Keratinocyte (primary cell): ENCODE results near the gene KCNJ16.

Experiments used
- EZH2 ChIP-seq: IDR thresholded peaks from one replicate; pipeline ENCODE4 v1.6.1; 2012; ENCODE audit warnings: inconsistent platforms, mild to moderate bottlenecking, low read length, moderate library complexity
- TF ChIP-seq, protein P1 (sequence below), 3 experiments: IDR thresholded peaks in 1 of 3; conservative IDR thresholded peaks in 1 of 3; optimal IDR thresholded peaks in 1 of 3; 2 replicates in 2 of 3; 3 replicates in 1 of 3; pipeline versions ENCODE3 to v1.5.1; 2011; ENCODE audit warnings: low read length in 3 of 3, mild to moderate bottlenecking in 3 of 3, moderate library complexity in 2 of 3, control low read depth in 1 of 3, inconsistent platforms in 1 of 3; ENCODE audit not compliant: insufficient read depth in 2 of 3; ENCODE audit errors: extremely low read depth in 1 of 3

DNA sequence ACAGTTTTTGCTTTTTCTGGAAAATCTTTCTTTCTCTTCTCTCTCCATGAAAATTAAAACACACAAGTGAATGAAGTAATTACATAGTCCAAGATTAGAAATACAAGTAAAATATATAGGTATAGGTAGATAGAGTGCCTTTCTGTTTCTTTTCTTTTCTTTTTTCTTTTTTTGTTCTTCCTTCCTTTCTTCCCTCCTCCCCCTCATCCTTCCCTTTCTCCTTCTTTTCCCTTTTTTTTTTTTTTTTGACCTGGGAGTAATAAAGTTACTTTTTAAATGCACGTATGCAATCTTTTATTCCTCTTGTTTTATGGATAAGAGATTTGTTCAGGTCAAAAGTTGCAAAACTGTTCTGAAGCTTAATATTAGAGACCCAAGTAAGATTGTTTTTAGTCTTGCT lies 59.8 kb downstream of the KCNJ16 start:
- TF ChIP-seq, protein P1, sequence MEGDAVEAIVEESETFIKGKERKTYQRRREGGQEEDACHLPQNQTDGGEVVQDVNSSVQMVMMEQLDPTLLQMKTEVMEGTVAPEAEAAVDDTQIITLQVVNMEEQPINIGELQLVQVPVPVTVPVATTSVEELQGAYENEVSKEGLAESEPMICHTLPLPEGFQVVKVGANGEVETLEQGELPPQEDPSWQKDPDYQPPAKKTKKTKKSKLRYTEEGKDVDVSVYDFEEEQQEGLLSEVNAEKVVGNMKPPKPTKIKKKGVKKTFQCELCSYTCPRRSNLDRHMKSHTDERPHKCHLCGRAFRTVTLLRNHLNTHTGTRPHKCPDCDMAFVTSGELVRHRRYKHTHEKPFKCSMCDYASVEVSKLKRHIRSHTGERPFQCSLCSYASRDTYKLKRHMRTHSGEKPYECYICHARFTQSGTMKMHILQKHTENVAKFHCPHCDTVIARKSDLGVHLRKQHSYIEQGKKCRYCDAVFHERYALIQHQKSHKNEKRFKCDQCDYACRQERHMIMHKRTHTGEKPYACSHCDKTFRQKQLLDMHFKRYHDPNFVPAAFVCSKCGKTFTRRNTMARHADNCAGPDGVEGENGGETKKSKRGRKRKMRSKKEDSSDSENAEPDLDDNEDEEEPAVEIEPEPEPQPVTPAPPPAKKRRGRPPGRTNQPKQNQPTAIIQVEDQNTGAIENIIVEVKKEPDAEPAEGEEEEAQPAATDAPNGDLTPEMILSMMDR (optimal IDR thresholded peaks at IDR 0.05 in 1 of 3, IDR thresholded peaks at IDR 0.05 in 1 of 3, conservative IDR thresholded peaks at IDR 0.05 in 1 of 3; ENCODE audit: extremely low read depth in 1 of 3, insufficient read depth in 2 of 3, low read length in 3 of 3) = no peak
- no peak for TF ChIP-seq EZH2
